H1 (cell line): ENCODE measurements around the gene KRTAP8-1. TPM values are rescaled to one million over a fixed set of nuclear protein-coding genes. Genes with fewer than 3 reads are reported as not detected.

Experiments used
- HDAC2 ChIP-seq, 2 experiments: fragments of 300-600 bp in 1 of 2; sonication (generic) in 1 of 2; IDR thresholded peaks; 2 replicates each; pipeline ENCODE4 v1.6.1; 2011 to 2012; ENCODE audit warnings: low read depth in 2 of 2, low read length in 2 of 2, mild to moderate bottlenecking in 2 of 2, moderate library complexity in 2 of 2, borderline replicate concordance in 1 of 2, inconsistent platforms in 1 of 2
- JUND ChIP-seq: IDR thresholded peaks from 2 replicates; pipeline ENCODE4 v1.6.1; 2011; ENCODE audit warnings: mild to moderate bottlenecking, improper control_type of control experiment, low read length
- KDM4A ChIP-seq: IDR thresholded peaks from one replicate; pipeline ENCODE4 v1.7.1; 2012; ENCODE audit warnings: low read depth, mild to moderate bottlenecking, moderate library complexity, low read length, inconsistent platforms; ENCODE audit not compliant: severe bottlenecking
- SUZ12 ChIP-seq: fragments of 200-600 bp; sonication (generic); IDR thresholded peaks from 2 replicates; pipeline ENCODE4 v1.6.1; 2012; ENCODE audit warnings: mild to moderate bottlenecking, inconsistent platforms, low read length, moderate library complexity, mixed read lengths
- TAF1 ChIP-seq: IDR thresholded peaks from 2 replicates; pipeline ENCODE4 v1.6.1; 2011; ENCODE audit warnings: mild to moderate bottlenecking, low read depth, low read length
- polyA plus RNA-seq, 7 experiments: library from polyadenylated mRNA; depleted of rRNA in 3 of 7; stranded (reverse) in 5 of 7; unstranded in 2 of 7; fragments of >200 nt in 5 of 7; fragments of 200-250 nt in 2 of 7; gene quantifications; 1 replicate in 5 of 7; 2 replicates in 1 of 7; 4 replicates in 1 of 7; pipeline versions ENCODE4 v1.2.1 to v1.2.3, GENCODE V29; 2011 to 2013; ENCODE audit warnings: missing spikeins in 2 of 7, mixed read lengths in 2 of 7
- total RNA-seq: library from RNA; stranded (reverse); fragmentation: NEBNext Ultra II Directional; extraction: Animal tissue kit (Norgen Biotek cat#: 25700); gene quantifications from 2 replicates; pipeline ENCODE4 v1.2.1, GENCODE V29; 2021

KRTAP8-1 gene
- total and polyA plus RNA-seq, 2 of the 8 experiments (the other 6 are each of a cell fraction or from before 2014, with no cell fraction given): not detected

DNA sequence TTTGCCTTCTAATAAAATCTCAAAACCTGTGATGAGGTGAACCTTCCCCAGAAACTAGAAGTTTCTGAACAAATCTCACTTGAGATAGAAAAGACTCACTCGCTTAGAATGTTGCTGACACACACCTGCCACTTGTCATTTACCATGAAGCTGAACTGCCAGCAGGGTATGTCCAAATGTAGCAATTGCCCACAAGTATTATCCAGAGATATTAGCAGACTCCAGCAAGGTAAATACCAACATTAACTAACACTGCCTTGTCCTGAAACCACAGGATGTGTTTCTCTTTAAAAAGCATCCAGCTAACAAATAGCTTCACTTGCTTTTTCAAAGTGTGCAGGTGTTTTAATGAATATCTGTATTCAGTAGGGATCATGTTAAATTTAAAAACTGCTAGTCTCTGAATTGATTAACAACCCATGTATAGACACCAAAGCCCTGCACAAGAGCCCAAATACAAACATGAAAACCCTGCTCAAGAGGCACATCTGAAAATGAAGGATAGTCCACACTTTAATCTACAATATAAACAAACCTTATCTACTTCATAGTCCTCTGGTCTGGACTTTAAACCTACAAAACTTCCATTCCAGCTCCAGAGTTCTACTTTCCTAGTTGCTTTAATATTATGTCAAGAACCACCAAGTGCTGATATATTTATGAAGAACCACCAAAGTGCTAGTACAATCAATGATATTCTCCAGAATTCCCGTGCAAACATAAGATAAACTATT is 19.3 kb downstream of the KRTAP8-1 start (continued):
- TF ChIP-seq HDAC2 (IDR thresholded peaks at IDR 0.05; ENCODE audit: borderline replicate concordance in 1 of 2, low read depth in 2 of 2, low read length in 2 of 2): no peak
- TF ChIP-seq KDM4A: no peak
- no peak for TF ChIP-seq JUND
- no peak for TF ChIP-seq SUZ12
- no peak for TF ChIP-seq TAF1
- TF ChIP-seq, all 59 proteins: peak for 0
